Measurements from ENCODE around the gene LCNL1. TPM values are rescaled to one million over a fixed set of nuclear protein-coding genes. Genes with fewer than 3 reads are reported as not detected.

Gene LCNL1
- total and polyA plus RNA-seq, 2 of the 13 experiments (the other 11 are each of a cell fraction or from before 2014, with no cell fraction given) = not detected

GRCh38 chr9:137001857-137002645, 19.3 kb downstream of the LCNL1 start (continued):
- TF ChIP-seq BCLAF1 (IDR thresholded peaks at IDR 0.05) (no peak), MXD4 (CRISPR knock-in tag; IDR thresholded peaks at IDR 0.05) (no peak), SAP130 (CRISPR knock-in tag; IDR thresholded peaks at IDR 0.05; ENCODE audit: low read depth) (0 out of 2 replicates have a peak, but pooled peaks have one; percentile 17), REST (IDR thresholded peaks at IDR 0.05; ENCODE audit: borderline replicate concordance in 1 of 2, low read depth in 1 of 2, low read length in 2 of 2) (no peak), ZNF543 (CRISPR knock-in tag; IDR thresholded peaks at IDR 0.05) (no peak), HOXA3 (CRISPR knock-in tag; IDR thresholded peaks at IDR 0.05) (peak; percentile 30; the same call in 1 of the 2 replicates), BATF2 (CRISPR knock-in tag; IDR thresholded peaks at IDR 0.05) (no peak)
- TF ChIP-seq, protein P1, sequence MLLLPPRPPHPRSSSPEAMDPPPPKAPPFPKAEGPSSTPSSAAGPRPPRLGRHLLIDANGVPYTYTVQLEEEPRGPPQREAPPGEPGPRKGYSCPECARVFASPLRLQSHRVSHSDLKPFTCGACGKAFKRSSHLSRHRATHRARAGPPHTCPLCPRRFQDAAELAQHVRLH (CRISPR knock-in tag; IDR thresholded peaks at IDR 0.05; ENCODE audit: borderline replicate concordance, low read depth) = no peak
- TF ChIP-seq, protein P2, sequence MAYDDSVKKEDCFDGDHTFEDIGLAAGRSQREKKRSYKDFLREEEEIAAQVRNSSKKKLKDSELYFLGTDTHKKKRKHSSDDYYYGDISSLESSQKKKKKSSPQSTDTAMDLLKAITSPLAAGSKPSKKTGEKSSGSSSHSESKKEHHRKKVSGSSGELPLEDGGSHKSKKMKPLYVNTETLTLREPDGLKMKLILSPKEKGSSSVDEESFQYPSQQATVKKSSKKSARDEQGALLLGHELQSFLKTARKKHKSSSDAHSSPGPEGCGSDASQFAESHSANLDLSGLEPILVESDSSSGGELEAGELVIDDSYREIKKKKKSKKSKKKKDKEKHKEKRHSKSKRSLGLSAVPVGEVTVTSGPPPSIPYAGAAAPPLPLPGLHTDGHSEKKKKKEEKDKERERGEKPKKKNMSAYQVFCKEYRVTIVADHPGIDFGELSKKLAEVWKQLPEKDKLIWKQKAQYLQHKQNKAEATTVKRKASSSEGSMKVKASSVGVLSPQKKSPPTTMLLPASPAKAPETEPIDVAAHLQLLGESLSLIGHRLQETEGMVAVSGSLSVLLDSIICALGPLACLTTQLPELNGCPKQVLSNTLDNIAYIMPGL (CRISPR knock-in tag; IDR thresholded peaks at IDR 0.05; ENCODE audit: borderline replicate concordance in 1 of 2, low read depth in 1 of 2) = no peak
- TF ChIP-seq, protein P3, sequence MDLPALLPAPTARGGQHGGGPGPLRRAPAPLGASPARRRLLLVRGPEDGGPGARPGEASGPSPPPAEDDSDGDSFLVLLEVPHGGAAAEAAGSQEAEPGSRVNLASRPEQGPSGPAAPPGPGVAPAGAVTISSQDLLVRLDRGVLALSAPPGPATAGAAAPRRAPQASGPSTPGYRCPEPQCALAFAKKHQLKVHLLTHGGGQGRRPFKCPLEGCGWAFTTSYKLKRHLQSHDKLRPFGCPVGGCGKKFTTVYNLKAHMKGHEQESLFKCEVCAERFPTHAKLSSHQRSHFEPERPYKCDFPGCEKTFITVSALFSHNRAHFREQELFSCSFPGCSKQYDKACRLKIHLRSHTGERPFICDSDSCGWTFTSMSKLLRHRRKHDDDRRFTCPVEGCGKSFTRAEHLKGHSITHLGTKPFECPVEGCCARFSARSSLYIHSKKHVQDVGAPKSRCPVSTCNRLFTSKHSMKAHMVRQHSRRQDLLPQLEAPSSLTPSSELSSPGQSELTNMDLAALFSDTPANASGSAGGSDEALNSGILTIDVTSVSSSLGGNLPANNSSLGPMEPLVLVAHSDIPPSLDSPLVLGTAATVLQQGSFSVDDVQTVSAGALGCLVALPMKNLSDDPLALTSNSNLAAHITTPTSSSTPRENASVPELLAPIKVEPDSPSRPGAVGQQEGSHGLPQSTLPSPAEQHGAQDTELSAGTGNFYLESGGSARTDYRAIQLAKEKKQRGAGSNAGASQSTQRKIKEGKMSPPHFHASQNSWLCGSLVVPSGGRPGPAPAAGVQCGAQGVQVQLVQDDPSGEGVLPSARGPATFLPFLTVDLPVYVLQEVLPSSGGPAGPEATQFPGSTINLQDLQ (CRISPR knock-in tag; IDR thresholded peaks at IDR 0.05) = no peak
- TF ChIP-seq, protein P4, sequence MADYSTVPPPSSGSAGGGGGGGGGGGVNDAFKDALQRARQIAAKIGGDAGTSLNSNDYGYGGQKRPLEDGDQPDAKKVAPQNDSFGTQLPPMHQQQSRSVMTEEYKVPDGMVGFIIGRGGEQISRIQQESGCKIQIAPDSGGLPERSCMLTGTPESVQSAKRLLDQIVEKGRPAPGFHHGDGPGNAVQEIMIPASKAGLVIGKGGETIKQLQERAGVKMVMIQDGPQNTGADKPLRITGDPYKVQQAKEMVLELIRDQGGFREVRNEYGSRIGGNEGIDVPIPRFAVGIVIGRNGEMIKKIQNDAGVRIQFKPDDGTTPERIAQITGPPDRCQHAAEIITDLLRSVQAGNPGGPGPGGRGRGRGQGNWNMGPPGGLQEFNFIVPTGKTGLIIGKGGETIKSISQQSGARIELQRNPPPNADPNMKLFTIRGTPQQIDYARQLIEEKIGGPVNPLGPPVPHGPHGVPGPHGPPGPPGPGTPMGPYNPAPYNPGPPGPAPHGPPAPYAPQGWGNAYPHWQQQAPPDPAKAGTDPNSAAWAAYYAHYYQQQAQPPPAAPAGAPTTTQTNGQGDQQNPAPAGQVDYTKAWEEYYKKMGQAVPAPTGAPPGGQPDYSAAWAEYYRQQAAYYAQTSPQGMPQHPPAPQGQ (CRISPR knock-in tag; IDR thresholded peaks at IDR 0.05; ENCODE audit: borderline replicate concordance) = no peak
